GM12865 (cell line): ENCODE data around the gene ATP8A2.

Experiments used
- DNase-seq: peaks from one replicate; pipeline ENCODE4 v3.0.0; 2010; ENCODE audit warnings: low read depth
- H3K4me3 ChIP-seq: 2 replicates; pipeline ENCODE4 v1.5.1; 2011; ENCODE audit warnings: mild to moderate bottlenecking, low read depth, low read length, control low read depth
- TF ChIP-seq, protein P1 (sequence below): IDR thresholded peaks from 2 replicates; pipeline ENCODE4 v1.5.1; 2011; ENCODE audit warnings: low read length, control low read depth, low read depth, inconsistent platforms; ENCODE audit not compliant: insufficient read depth; ENCODE audit errors: missing control alignments

Gene ATP8A2

DNA sequence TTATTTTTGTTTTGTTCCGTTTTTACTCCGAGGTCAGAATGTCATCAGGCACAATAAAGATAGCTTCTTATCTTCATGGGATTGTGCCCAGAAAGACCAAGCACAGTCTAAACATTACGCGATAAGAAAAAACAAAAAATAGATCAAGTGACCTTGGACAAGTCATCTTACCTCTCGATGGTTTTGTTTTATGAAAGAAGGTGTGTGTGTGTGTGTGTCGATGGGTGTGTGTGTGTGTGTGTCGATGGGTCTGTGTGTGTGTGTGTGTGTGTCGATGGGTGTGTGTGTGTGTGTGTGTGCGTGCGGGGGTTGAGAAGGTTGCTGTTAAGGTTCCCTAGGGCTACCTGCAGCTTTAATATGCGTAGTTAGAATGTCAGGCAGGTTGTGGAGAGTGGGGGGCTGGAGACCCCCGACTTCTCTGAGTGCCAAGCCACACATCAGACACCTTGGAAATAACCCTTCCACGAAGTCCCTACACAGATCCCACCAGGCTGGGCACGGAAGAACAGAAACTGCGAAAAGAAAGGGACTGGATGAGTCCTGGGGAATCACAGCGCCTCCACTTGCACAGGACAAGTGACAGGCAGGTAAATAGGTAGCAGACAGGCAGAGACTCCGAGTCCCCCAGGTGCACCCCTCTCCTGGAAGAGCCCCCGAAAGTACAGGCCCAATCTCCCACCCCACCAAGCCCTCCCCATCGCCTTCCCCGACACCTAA, 458 bp upstream of the ATP8A2 start:
- DNase-seq, result no peak
- H3K4me3 ChIP-seq, result no peak overlapping the region
- TF ChIP-seq, protein P1, sequence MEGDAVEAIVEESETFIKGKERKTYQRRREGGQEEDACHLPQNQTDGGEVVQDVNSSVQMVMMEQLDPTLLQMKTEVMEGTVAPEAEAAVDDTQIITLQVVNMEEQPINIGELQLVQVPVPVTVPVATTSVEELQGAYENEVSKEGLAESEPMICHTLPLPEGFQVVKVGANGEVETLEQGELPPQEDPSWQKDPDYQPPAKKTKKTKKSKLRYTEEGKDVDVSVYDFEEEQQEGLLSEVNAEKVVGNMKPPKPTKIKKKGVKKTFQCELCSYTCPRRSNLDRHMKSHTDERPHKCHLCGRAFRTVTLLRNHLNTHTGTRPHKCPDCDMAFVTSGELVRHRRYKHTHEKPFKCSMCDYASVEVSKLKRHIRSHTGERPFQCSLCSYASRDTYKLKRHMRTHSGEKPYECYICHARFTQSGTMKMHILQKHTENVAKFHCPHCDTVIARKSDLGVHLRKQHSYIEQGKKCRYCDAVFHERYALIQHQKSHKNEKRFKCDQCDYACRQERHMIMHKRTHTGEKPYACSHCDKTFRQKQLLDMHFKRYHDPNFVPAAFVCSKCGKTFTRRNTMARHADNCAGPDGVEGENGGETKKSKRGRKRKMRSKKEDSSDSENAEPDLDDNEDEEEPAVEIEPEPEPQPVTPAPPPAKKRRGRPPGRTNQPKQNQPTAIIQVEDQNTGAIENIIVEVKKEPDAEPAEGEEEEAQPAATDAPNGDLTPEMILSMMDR, result no peak

DNA sequence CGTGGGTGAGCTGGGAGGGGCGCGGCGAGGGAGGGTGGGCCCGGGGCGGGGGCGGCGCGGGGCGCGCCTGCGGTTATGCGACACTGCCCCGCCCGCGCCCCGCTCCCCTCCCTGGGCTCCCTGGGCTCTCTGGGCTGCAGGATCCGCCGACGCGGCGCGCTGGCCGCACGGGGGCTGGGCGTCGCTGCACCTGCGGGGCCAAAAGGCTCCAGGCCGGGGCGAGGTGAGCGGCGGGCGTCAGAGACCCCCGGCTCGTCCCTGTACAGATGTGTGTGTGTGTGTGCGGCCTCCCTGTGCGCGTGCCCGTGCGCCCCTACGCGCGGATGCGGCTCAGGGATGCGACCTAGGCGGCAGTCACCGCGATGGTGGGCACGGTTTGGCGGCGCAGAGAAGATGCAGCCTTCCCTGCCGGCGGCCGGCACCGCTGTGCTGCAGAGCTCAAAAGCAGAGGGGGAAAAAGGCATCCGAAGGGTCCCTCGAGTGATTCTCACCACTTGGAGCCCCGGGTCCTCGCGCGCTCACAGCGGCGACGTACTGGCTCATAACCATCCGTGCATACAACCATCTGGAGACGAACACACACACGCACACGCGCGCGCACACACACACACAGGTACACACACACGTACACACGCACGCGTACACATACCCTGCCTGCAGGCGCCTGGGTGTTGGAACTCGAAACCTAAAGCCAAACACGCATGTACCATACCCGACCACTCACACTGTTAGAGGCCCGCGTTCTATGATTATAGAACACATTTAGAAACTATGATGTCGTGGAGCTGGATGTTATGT, 709 bp downstream of the ATP8A2 start:
- no peak for DNase-seq
- H3K4me3 ChIP-seq, result no peak overlapping the region
- TF ChIP-seq, protein P1, result no peak

- TF ChIP-seq, protein P1, result peak; percentile 61
- peak; percentile 54 for DNase-seq
- no peak overlapping the region for H3K4me3 ChIP-seq
Observed at GRCh38 chr13:25375727-25376358, 4.1 kb downstream of the ATP8A2 start.

- TF ChIP-seq, protein P1, result no peak
- no peak for DNase-seq
- no peak overlapping the region for H3K4me3 ChIP-seq
Observed at GRCh38 chr13:25377244-25377962, 5.6 kb downstream of the ATP8A2 start.

- TF ChIP-seq, protein P1, result no peak
- DNase-seq, result no peak
- no peak overlapping the region for H3K4me3 ChIP-seq
Observed at GRCh38 chr13:25378528-25378927, 6.8 kb downstream of the ATP8A2 start.

GRCh38 chr13:25379011-25379410, 7.2 kb downstream of the ATP8A2 start:
- DNase-seq, result no peak
- TF ChIP-seq, protein P1, result no peak
- H3K4me3 ChIP-seq, result no peak overlapping the region
